NB4 (cell line): Measurements from ENCODE around the gene PEPD.

Experiments
- POLR2A ChIP-seq: IDR thresholded peaks from 2 replicates; pipeline ENCODE4 v1.6.1; 2011; ENCODE audit warnings: mild to moderate bottlenecking; ENCODE audit not compliant: insufficient read length; ENCODE audit errors: extremely low read depth
- TF ChIP-seq, protein P1 (sequence below): IDR thresholded peaks from 2 replicates; pipeline ENCODE4 v1.6.1; 2011; ENCODE audit warnings: low read depth, low read length
- TF ChIP-seq, protein P2 (sequence below): IDR thresholded peaks from one replicate; pipeline ENCODE4 v1.5.1; 2012; ENCODE audit warnings: low read depth, low read length

DNA sequence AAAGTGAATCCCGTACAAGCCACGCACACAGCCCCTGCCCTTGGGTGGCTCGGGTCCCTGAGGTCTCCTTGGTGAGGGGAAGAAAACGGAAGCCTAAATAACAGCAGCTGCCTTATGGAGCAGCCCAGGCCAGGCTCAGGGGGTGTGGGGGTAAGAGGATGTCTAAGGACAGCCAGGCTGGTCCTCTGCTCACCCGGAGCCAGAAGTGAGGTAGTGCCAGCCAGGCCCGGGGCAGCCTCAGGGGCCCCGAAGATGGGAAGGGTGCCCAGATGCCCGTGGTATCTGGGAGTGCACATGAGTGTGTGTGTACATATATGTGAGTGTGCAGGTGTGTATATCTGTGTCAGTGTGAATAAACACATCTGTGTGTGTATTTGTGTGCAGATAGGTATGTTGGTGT is 38.4 kb upstream of the PEPD start:
- TF ChIP-seq POLR2A = no peak
- TF ChIP-seq, protein P1, sequence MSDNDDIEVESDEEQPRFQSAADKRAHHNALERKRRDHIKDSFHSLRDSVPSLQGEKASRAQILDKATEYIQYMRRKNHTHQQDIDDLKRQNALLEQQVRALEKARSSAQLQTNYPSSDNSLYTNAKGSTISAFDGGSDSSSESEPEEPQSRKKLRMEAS = no peak
- TF ChIP-seq, protein P2, sequence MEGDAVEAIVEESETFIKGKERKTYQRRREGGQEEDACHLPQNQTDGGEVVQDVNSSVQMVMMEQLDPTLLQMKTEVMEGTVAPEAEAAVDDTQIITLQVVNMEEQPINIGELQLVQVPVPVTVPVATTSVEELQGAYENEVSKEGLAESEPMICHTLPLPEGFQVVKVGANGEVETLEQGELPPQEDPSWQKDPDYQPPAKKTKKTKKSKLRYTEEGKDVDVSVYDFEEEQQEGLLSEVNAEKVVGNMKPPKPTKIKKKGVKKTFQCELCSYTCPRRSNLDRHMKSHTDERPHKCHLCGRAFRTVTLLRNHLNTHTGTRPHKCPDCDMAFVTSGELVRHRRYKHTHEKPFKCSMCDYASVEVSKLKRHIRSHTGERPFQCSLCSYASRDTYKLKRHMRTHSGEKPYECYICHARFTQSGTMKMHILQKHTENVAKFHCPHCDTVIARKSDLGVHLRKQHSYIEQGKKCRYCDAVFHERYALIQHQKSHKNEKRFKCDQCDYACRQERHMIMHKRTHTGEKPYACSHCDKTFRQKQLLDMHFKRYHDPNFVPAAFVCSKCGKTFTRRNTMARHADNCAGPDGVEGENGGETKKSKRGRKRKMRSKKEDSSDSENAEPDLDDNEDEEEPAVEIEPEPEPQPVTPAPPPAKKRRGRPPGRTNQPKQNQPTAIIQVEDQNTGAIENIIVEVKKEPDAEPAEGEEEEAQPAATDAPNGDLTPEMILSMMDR = no peak
